HEK293 (cell line): ENCODE results near the gene PPP1R12C.
A peak's percentile ranks its signal among the peaks of the same experiment; 100 is the strongest.

ENCODE experiments used
- CTCF ChIA-PET: fragments of 350-600 bp; formaldehyde crosslinking; extraction: SDS; loops from one replicate; lab custom pipeline; 2021; ENCODE audit warnings: antibody characterized with exemption; lab: Yijun Ruan, JAX
- POLR2A ChIA-PET: fragments of 300-600 bp; formaldehyde crosslinking; extraction: SDS; loops from one replicate; lab custom pipeline; 2020; ENCODE audit warnings: antibody characterized with exemption, inconsistent platforms; lab: Yijun Ruan, JAX
- H3K27ac ChIP-seq: fragments of 200-500 bp; sonication (Bioruptor generic); 2 replicates; pipeline ENCODE4 v1.5.1; 2014; ENCODE audit warnings: low read depth, low read length, control low read depth, inconsistent platforms; ENCODE audit errors: extremely low read depth
- H3K36me3 ChIP-seq, 2 experiments: fragments of 200-500 bp in 1 of 2; sonication (Bioruptor generic) in 1 of 2; 1 replicate in 1 of 2; 2 replicates in 1 of 2; pipeline ENCODE4 v1.5.1; 2014 to 2017; ENCODE audit warnings: inconsistent platforms in 2 of 2, low read length in 2 of 2; ENCODE audit not compliant: control insufficient read depth in 2 of 2, insufficient read depth in 1 of 2
- H3K4me1 ChIP-seq: fragments of 200-500 bp; sonication (Bioruptor generic); 2 replicates; pipeline ENCODE4 v1.5.1; 2014; ENCODE audit warnings: mild to moderate bottlenecking, low read length, inconsistent platforms; ENCODE audit not compliant: control insufficient read depth, insufficient read depth
- H3K4me3 ChIP-seq: 2 replicates; pipeline ENCODE4 v1.5.1; 2011; ENCODE audit warnings: low read depth, mild to moderate bottlenecking, control low read depth, low read length, moderate library complexity
- H3K9me3 ChIP-seq: fragments of 200-500 bp; sonication (Bioruptor generic); 2 replicates; pipeline ENCODE4 v1.5.1; 2014; ENCODE audit warnings: low read depth, low read length, inconsistent platforms; ENCODE audit not compliant: control insufficient read depth, insufficient read depth
- EGR2 ChIP-seq: fragments of 450-650 bp; formaldehyde crosslinking; IDR thresholded peaks from 2 replicates; pipeline ENCODE4 v1.5.1; 2016; ENCODE audit warnings: low read depth, missing biosample characterization, missing genetic modification characterization
- GLIS1 ChIP-seq: fragments of 450-650 bp; formaldehyde crosslinking; IDR thresholded peaks from 2 replicates; pipeline ENCODE4 v1.5.1; 2016; ENCODE audit warnings: missing biosample characterization, missing genetic modification characterization
- KLF10 ChIP-seq: fragments of 450-650 bp; IDR thresholded peaks from 2 replicates; pipeline ENCODE4 v1.5.1; 2018; ENCODE audit warnings: missing biosample characterization, mild to moderate bottlenecking, missing genetic modification characterization
- KLF7 ChIP-seq: fragments of 450-650 bp; formaldehyde crosslinking; IDR thresholded peaks from 2 replicates; pipeline ENCODE4 v1.5.1; 2016; ENCODE audit warnings: missing biosample characterization, missing genetic modification characterization, borderline replicate concordance
- KLF9 ChIP-seq: fragments of 450-650 bp; formaldehyde crosslinking; IDR thresholded peaks from 2 replicates; pipeline ENCODE4 v1.5.1; 2016; ENCODE audit warnings: missing biosample characterization, missing genetic modification characterization, low read depth
- SP3 ChIP-seq: fragments of 450-650 bp; formaldehyde crosslinking; IDR thresholded peaks from 2 replicates; pipeline ENCODE4 v1.5.1; 2016; ENCODE audit warnings: missing biosample characterization, missing genetic modification characterization
- SP7 ChIP-seq: fragments of 450-650 bp; formaldehyde crosslinking; IDR thresholded peaks from 2 replicates; pipeline ENCODE4 v1.5.1; 2016; ENCODE audit warnings: missing biosample characterization, missing genetic modification characterization
- ZBTB17 ChIP-seq: fragments of 450-650 bp; formaldehyde crosslinking; IDR thresholded peaks from 2 replicates; pipeline ENCODE4 v1.5.1; 2016; ENCODE audit warnings: missing biosample characterization, missing genetic modification characterization
- ZBTB7A ChIP-seq: fragments of 450-650 bp; formaldehyde crosslinking; IDR thresholded peaks from 2 replicates; pipeline ENCODE4 v1.5.1; 2016; ENCODE audit warnings: low read depth, missing biosample characterization, missing genetic modification characterization
- ZNF335 ChIP-seq: fragments of 450-650 bp; formaldehyde crosslinking; conservative IDR thresholded peaks from 2 replicates; pipeline ENCODE4 v1.5.1; 2016; ENCODE audit warnings: missing biosample characterization, missing genetic modification characterization
- ZNF391 ChIP-seq: fragments of 450-650 bp; formaldehyde crosslinking; IDR thresholded peaks from 2 replicates; pipeline ENCODE4 v1.5.1; 2016; ENCODE audit warnings: low read depth, missing biosample characterization, missing genetic modification characterization, borderline replicate concordance
- ZNF561 ChIP-seq: fragments of 450-650 bp; IDR thresholded peaks from 2 replicates; pipeline ENCODE4 v1.5.1; 2018; ENCODE audit warnings: missing biosample characterization, missing genetic modification characterization, borderline replicate concordance
- ZNF654 ChIP-seq: fragments of 450-650 bp; formaldehyde crosslinking; IDR thresholded peaks from 2 replicates; pipeline ENCODE4 v1.5.1; 2016; ENCODE audit warnings: low read depth, missing biosample characterization, missing genetic modification characterization
- ZNF670 ChIP-seq: fragments of 450-650 bp; formaldehyde crosslinking; IDR thresholded peaks from 2 replicates; pipeline ENCODE4 v1.5.1; 2016; ENCODE audit warnings: missing biosample characterization, missing genetic modification characterization, low read depth
- ZNF843 ChIP-seq: fragments of 450-650 bp; formaldehyde crosslinking; IDR thresholded peaks from 2 replicates; pipeline ENCODE4 v1.5.1; 2016; ENCODE audit warnings: missing biosample characterization, missing genetic modification characterization
- ZSCAN30 ChIP-seq: fragments of 450-650 bp; IDR thresholded peaks from 2 replicates; pipeline ENCODE4 v1.5.1; 2018; ENCODE audit warnings: missing biosample characterization, mild to moderate bottlenecking, missing genetic modification characterization, moderate library complexity
- TF ChIP-seq, protein P1 (sequence below): fragments of 450-650 bp; formaldehyde crosslinking; IDR thresholded peaks from 2 replicates; pipeline ENCODE4 v1.5.1; 2016; ENCODE audit warnings: missing biosample characterization, missing genetic modification characterization, low read depth
- TF ChIP-seq, protein P2 (sequence below): fragments of 450-650 bp; formaldehyde crosslinking; conservative IDR thresholded peaks from 2 replicates; pipeline ENCODE4 v1.5.1; 2016; ENCODE audit warnings: low read depth, missing biosample characterization, missing genetic modification characterization
- TF ChIP-seq, protein P3 (sequence below): fragments of 450-650 bp; formaldehyde crosslinking; IDR thresholded peaks from 2 replicates; pipeline ENCODE4 v1.5.1; 2017; ENCODE audit warnings: missing biosample characterization, missing genetic modification characterization
- TF ChIP-seq, protein P4 (sequence below): fragments of 450-650 bp; formaldehyde crosslinking; IDR thresholded peaks from 2 replicates; pipeline ENCODE4 v1.5.1; 2017; ENCODE audit warnings: missing biosample characterization, missing genetic modification characterization
- TF ChIP-seq, protein P5 (sequence below): fragments of 450-650 bp; formaldehyde crosslinking; IDR thresholded peaks from 2 replicates; pipeline ENCODE4 v1.5.1; 2016; ENCODE audit warnings: missing biosample characterization, missing genetic modification characterization
- TF ChIP-seq, protein P6 (sequence below): fragments of 450-650 bp; formaldehyde crosslinking; IDR thresholded peaks from 2 replicates; pipeline ENCODE4 v1.5.0; 2017; ENCODE audit warnings: missing biosample characterization, missing genetic modification characterization, borderline replicate concordance

PPP1R12C gene

DNA sequence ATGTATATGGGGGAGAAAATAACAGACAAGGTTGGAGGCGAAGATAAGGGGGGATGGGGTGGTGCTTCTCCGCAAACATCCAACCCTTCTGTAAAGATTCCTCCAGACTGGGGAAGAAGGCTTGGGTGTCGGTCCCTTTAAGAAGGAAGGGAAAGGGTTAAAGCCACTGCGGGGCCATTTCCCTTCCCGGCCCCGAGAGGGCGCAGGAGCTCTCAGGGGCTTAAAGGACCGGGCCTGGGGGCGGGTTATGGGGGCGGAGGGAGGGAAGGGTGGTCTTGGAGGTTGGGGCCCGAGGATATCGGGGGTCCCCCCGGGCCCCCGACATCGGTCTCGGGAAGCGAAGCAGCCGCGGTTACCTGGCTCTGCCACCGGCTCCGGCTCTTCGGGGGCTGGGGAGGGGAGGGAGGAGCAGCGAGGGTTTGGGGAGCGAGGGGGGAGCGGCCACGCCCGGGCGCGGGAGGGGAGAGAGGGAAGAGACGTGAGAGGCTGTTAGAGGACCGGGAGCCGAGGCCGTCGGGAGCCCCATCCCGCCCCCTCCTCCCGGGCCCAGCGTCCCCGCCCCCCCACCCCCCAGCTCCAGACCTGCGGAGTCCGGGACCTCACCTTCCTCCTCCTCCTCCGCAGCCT is 28.8 kb upstream of the PPP1R12C start:
- ChIA-PET CTCF (interaction anchor here (0.6 to 4.6 kb wide), 16 partner anchors 10 to 487 kb away, joined by 3 to 52 read pairs (median 5); partner anchors contain the start of genes DNAAF3 and TNNI3), POLR2A (interaction anchor here (0.6 to 2.0 kb wide), 11 partner anchors 10 to 263 kb away, joined by 3 to 11 read pairs (median 4); partner anchors contain the start of genes PPP1R12C, PPP6R1 and UBE2S)
- peak overlapping the region; percentile 46 for H3K4me3 ChIP-seq
- no peaks in the 10 kb centered on the region for H3K36me3 ChIP-seq
- no peaks in the 10 kb centered on the region for H3K9me3 ChIP-seq
- H3K4me1 ChIP-seq, result no peaks in the 10 kb centered on the region
- no peak overlapping the region for H3K27ac ChIP-seq
- TF ChIP-seq, protein P1, sequence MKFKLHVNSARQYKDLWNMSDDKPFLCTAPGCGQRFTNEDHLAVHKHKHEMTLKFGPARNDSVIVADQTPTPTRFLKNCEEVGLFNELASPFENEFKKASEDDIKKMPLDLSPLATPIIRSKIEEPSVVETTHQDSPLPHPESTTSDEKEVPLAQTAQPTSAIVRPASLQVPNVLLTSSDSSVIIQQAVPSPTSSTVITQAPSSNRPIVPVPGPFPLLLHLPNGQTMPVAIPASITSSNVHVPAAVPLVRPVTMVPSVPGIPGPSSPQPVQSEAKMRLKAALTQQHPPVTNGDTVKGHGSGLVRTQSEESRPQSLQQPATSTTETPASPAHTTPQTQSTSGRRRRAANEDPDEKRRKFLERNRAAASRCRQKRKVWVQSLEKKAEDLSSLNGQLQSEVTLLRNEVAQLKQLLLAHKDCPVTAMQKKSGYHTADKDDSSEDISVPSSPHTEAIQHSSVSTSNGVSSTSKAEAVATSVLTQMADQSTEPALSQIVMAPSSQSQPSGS (tag by site-specific recombination), result no peak
- TF ChIP-seq, protein P2, sequence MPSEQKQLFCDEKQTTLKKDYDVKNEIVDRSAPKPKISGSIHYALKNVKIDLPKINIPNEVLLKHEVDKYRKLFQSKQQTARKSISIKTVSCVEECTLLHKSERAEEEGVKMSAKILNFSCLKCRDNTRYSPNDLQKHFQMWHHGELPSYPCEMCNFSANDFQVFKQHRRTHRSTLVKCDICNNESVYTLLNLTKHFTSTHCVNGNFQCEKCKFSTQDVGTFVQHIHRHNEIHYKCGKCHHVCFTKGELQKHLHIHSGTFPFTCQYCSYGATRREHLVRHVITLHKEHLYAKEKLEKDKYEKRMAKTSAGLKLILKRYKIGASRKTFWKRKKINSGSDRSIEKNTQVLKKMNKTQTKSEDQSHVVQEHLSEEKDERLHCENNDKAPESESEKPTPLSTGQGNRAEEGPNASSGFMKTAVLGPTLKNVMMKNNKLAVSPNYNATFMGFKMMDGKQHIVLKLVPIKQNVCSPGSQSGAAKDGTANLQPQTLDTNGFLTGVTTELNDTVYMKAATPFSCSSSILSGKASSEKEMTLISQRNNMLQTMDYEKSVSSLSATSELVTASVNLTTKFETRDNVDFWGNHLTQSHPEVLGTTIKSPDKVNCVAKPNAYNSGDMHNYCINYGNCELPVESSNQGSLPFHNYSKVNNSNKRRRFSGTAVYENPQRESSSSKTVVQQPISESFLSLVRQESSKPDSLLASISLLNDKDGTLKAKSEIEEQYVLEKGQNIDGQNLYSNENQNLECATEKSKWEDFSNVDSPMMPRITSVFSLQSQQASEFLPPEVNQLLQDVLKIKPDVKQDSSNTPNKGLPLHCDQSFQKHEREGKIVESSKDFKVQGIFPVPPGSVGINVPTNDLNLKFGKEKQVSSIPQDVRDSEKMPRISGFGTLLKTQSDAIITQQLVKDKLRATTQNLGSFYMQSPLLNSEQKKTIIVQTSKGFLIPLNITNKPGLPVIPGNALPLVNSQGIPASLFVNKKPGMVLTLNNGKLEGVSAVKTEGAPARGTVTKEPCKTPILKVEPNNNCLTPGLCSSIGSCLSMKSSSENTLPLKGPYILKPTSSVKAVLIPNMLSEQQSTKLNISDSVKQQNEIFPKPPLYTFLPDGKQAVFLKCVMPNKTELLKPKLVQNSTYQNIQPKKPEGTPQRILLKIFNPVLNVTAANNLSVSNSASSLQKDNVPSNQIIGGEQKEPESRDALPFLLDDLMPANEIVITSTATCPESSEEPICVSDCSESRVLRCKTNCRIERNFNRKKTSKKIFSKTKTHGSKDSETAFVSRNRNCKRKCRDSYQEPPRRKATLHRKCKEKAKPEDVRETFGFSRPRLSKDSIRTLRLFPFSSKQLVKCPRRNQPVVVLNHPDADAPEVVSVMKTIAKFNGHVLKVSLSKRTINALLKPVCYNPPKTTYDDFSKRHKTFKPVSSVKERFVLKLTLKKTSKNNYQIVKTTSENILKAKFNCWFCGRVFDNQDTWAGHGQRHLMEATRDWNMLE (tag by site-specific recombination), result no peak
- TF ChIP-seq, protein P3, sequence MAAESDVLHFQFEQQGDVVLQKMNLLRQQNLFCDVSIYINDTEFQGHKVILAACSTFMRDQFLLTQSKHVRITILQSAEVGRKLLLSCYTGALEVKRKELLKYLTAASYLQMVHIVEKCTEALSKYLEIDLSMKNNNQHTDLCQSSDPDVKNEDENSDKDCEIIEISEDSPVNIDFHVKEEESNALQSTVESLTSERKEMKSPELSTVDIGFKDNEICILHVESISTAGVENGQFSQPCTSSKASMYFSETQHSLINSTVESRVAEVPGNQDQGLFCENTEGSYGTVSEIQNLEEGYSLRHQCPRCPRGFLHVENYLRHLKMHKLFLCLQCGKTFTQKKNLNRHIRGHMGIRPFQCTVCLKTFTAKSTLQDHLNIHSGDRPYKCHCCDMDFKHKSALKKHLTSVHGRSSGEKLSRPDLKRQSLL (tag by site-specific recombination), result 0 out of 2 replicates have a peak, but pooled peaks have one; percentile 28
- TF ChIP-seq ZNF335 (tag by site-specific recombination) (peak; percentile 37), ZNF843 (tag by site-specific recombination) (no peak), ZBTB17 (tag by site-specific recombination) (no peak), ZNF670 (no peak), SP3 (tag by site-specific recombination) (peak; percentile 52), ZBTB7A (peak; percentile 83; the same call in 1 of the 2 replicates), EGR2 (tag by site-specific recombination) (peak; percentile 11; the same call in 1 of the 2 replicates), KLF9 (tag by site-specific recombination) (peak; percentile 8; the same call in 1 of the 2 replicates), ZNF391 (tag by site-specific recombination) (peak; percentile 28; the same call in 1 of the 2 replicates), SP7 (tag by site-specific recombination) (peak; percentile 23; the same call in 1 of the 2 replicates), GLIS1 (tag by site-specific recombination) (peak; percentile 6; the same call in 1 of the 2 replicates), ZNF561 (tag by site-specific recombination) (0 out of 2 replicates have a peak, but pooled peaks have one; percentile 15), KLF10 (tag by site-specific recombination) (0 out of 2 replicates have a peak, but pooled peaks have one; percentile 18), ZNF654 (peak; percentile 17; the same call in 1 of the 2 replicates), ZSCAN30 (tag by site-specific recombination) (0 out of 2 replicates have a peak, but pooled peaks have one; percentile 43), KLF7 (peak; percentile 54; the same call in 1 of the 2 replicates)
- TF ChIP-seq, protein P4, sequence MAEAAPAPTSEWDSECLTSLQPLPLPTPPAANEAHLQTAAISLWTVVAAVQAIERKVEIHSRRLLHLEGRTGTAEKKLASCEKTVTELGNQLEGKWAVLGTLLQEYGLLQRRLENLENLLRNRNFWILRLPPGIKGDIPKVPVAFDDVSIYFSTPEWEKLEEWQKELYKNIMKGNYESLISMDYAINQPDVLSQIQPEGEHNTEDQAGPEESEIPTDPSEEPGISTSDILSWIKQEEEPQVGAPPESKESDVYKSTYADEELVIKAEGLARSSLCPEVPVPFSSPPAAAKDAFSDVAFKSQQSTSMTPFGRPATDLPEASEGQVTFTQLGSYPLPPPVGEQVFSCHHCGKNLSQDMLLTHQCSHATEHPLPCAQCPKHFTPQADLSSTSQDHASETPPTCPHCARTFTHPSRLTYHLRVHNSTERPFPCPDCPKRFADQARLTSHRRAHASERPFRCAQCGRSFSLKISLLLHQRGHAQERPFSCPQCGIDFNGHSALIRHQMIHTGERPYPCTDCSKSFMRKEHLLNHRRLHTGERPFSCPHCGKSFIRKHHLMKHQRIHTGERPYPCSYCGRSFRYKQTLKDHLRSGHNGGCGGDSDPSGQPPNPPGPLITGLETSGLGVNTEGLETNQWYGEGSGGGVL, result peak; percentile 60
- TF ChIP-seq, protein P5, sequence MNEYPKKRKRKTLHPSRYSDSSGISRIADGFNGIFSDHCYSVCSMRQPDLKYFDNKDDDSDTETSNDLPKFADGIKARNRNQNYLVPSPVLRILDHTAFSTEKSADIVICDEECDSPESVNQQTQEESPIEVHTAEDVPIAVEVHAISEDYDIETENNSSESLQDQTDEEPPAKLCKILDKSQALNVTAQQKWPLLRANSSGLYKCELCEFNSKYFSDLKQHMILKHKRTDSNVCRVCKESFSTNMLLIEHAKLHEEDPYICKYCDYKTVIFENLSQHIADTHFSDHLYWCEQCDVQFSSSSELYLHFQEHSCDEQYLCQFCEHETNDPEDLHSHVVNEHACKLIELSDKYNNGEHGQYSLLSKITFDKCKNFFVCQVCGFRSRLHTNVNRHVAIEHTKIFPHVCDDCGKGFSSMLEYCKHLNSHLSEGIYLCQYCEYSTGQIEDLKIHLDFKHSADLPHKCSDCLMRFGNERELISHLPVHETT (tag by site-specific recombination), result 0 out of 2 replicates have a peak, but pooled peaks have one; percentile 37
- TF ChIP-seq, protein P6, sequence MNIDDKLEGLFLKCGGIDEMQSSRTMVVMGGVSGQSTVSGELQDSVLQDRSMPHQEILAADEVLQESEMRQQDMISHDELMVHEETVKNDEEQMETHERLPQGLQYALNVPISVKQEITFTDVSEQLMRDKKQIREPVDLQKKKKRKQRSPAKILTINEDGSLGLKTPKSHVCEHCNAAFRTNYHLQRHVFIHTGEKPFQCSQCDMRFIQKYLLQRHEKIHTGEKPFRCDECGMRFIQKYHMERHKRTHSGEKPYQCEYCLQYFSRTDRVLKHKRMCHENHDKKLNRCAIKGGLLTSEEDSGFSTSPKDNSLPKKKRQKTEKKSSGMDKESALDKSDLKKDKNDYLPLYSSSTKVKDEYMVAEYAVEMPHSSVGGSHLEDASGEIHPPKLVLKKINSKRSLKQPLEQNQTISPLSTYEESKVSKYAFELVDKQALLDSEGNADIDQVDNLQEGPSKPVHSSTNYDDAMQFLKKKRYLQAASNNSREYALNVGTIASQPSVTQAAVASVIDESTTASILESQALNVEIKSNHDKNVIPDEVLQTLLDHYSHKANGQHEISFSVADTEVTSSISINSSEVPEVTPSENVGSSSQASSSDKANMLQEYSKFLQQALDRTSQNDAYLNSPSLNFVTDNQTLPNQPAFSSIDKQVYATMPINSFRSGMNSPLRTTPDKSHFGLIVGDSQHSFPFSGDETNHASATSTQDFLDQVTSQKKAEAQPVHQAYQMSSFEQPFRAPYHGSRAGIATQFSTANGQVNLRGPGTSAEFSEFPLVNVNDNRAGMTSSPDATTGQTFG (tag by site-specific recombination), result no peak
